COLO668 (cell line): ENCODE results near the gene IST1.
"Not testable (repeated sequence)": the region's sequence is repeated elsewhere in the genome, so short reads cannot be mapped to it uniquely, and the experiment has no call there.

Experiments
- DNase-seq: peaks from one replicate; lab custom pipeline; 2025; ENCODE audit not compliant: unreplicated experiment; lab: John Stamatoyannopoulos, UW

Gene IST1

DNA sequence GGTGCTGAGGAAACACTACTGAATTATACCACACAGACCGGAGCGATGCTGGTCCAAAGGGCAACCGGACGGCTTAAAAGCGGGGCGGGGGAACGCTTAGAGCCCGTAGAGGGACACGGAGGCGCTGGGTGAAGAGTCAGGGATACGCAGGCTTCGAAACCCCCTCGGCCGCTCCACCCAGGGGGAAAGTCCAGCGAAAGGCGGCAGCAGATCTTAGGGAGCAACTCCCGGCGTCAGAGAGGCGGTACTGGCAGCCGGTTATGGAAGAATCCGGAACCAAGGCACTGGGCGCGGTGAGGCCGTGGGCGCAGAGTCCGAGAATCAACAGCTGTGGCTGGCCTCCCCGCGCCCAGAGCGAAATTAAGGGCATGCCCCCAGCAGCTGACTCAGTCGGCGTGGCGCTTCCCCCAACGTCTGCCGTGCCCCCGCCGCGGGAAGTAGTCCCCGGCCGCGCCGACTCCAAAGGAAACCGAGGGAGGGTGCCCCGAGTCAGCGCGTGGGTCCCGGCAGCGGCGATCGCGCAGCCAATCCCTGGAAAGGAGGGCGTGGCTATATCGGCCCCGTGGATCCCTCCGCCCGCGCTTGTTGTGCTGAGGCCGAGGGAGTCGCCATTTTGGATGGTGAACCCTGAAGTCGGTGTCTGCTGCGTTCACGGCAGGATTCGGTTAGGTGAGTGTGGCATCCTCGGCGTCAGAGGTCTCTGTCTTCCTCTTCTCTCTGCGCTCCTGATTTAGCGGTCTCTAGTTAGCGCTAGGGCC lies at the start of gene IST1:
IST1 (plus strand) TSS at position 611 of the 758 bp plus-strand sequence. CDS start 20,110 bp downstream, outside the sequence.
- peak; percentile 98 for DNase-seq

DNA sequence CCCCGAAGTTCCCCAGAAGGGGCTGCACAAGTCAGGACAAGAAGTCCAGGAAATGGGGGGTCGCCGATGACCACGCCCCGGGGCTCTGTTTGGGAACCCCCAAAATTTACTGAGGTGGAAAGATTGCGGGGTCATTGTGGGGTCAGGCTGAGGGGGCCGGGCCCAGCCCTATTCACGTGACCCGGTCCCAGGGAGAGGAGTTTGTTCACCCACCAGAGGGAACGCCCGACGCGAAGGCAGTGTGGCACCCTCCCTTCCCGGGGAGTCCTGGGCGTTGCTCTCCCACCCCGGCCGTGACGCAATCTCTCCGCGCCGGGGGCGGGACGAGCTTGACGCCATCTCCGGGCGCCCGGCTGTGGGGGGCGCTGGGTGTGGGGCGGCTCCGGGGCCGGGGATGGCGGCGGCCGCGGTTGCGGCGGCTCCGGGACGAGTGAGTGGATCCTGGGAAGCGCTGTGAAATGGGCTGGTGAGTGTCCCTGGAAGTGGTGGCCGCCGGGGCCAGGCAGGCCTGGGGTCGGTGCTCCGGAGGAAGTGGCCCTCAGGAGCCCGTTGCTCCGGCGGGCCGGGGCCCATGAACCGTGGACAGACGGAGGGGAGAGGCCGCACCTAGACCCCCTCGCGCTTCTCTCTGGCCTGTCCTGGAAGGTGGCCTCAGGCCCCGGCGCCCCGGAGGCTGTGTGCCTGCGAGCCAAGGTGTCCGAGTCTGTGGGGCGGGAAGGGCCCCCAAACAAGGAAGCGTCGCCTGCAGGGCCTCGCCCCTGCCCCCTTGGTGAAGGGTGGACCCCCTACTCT lies 49.5 kb upstream of the IST1 start, which contains the start of gene ATXN1L:
ATXN1L (plus strand) TSS at position 338 of the 792 bp plus-strand sequence. CDS start 3,765 bp downstream, outside the sequence.
- DNase-seq: peak; percentile 93

DNA sequence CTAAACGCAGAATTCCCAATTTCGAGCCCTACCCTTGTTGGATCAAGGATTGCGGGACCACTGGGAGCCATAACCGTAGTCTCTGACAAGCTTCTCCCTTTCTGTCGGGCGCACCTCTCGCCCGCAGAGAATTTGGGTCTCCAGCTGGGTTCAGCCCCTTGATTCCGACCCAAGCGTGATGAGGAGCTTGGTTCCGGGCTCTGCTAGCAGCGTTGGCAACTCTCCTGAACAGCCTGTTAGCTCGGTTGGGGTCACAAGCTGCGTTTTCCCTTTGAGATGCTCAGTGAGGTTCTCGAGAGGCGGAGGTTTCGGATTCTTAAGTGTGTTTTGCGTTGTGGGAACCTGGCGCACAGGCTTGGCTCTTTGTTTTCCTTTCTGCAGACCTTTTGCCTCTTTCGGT lies 48.9 kb upstream of the IST1 start:
- no peak for DNase-seq

DNA sequence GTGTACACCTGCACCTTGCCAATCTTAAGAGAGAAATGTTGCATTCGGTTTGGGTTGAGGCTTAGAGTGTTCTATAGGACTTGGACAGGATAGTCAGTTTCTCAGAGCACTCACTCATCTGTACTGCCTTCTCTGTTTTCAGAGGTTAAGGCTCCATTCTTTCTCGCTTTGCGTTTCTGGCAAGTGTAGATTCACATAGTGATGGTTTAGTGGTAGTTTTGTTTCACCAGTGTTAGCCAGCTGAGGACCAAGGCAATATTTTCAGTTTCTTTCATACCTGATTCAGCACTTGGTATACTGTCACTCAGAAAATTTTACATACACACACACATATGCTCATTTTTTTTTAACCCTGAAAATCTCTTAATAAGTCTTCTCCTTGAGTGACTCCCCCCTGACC lies 48.2 kb upstream of the IST1 start:
- no peak for DNase-seq

DNA sequence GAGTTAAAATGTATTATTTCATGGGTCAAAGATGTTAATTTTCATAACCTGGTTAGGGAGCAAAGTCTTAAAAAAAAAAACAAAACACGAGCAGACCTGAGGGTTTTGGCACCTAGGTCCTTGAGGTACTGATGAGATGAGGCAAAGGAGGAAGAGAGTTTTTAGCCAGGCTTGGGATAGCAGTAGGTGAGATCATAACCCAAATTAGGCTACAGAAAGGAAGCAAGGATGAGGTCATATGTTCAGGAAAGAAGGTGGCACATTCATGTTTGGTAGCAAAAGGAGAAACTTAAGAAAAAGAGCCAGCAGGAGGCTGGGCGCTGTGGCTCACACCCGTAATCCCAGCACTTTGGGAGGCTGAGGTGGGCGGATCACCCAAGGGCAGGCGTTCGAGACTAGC lies 46.7 kb upstream of the IST1 start:
- no peak for DNase-seq

DNA sequence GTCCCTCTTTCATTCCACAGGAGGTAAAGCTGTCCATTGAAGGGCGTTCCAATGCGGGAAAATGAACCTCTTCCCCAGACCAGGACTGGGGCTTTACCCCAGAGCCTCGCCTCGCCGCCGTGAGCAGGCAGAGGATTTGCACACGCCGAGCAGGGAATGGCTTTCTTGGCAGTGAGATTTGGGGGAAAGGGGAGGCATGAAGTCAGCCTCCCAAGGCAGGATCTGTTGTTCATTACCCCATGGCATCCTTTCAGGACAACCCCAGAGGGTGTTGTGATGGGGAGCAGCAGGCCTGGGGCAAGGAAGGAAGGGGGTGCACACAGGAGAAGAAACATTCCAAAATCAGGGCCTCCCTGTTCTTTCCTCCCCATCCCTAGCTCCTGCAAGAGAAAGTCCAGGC lies 43.6 kb upstream of the IST1 start:
- no peak for DNase-seq

DNA sequence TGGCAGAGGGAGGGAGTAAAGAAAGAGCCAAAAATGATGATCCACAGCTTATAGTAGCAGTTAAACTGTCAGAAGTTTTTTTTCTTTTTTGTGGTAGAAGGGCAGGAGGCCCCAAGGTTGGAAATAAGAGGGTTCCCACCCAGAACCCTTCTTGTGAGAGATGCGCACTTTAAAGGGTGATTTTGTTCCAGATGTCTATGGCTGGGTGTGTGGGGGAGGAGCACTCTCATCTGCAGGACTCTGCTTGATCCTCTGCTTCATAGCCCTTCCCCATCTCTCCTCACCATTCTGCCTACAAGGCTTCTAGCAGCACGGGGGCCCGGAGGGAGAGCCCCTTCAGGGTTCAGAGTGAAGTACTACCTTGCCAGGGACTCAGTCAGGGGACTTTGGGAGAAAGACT lies 43.2 kb upstream of the IST1 start:
- DNase-seq: no peak

DNA sequence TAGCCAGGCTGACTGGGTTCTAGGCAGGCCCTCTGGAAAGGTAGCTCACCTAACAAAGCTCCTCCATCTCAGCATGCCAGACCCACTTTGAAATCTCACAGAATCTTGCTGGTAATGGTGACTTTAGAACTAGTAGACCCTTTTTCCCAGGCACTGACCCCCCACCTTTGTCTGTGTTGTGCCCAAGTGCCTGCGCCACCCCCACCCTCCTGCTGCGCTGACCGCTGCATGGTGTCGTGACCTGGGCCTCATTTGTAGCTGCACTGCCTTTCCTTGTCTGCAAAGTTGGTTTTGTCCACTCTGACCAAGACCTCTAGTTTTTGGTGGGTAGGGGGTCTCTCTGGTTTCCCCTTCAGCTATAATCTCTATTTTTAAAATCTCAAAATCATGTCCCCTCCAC lies 42.8 kb upstream of the IST1 start:
- no peak for DNase-seq

DNA sequence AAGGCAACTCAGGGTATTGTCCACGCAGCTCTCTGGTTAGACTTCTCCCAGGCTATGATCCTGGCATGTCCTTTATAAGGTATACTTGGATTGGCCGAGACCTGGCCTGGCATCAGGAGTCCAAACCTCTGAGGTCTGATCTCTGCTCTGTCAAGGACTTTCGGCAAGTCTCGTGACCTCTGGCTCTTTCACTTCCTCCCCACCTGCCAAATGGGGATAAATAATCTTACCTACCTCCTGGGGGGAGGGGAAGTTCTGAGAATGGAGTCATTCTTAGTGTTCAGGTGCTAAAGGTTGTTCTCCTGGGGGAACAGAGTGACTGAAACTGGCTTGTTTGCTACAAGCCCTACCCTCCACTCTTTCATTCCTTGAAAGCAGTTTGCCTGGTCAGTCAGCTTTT lies 41.9 kb upstream of the IST1 start:
- no peak for DNase-seq

DNA sequence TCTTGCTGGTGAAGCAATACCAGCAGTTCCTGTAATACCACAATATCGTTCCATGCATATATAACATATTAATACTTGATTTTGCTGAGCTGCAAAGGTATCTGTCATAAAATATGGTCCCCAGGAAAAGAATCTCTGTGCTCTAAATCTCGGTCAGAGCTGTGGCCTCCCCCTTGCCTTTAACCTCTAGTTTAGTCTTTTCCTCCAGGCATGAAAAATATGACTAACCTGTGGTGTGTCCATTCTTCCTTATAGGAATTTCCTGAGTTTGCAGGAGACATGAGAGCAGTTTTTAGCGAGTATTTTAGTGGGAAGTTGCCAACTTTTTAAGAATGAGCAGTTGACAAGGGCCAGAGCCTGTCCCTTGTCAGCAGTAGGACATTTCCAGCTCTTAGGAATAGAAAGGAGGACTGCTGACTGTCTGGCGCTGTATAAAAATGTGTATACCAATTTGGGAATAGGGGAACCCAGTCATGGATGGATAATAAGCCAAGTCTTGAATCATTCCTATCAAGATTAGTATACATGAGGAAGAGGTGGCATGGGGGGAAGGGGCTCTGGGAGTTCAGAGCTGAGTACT lies 40.9 kb upstream of the IST1 start:
- DNase-seq: no peak

DNA sequence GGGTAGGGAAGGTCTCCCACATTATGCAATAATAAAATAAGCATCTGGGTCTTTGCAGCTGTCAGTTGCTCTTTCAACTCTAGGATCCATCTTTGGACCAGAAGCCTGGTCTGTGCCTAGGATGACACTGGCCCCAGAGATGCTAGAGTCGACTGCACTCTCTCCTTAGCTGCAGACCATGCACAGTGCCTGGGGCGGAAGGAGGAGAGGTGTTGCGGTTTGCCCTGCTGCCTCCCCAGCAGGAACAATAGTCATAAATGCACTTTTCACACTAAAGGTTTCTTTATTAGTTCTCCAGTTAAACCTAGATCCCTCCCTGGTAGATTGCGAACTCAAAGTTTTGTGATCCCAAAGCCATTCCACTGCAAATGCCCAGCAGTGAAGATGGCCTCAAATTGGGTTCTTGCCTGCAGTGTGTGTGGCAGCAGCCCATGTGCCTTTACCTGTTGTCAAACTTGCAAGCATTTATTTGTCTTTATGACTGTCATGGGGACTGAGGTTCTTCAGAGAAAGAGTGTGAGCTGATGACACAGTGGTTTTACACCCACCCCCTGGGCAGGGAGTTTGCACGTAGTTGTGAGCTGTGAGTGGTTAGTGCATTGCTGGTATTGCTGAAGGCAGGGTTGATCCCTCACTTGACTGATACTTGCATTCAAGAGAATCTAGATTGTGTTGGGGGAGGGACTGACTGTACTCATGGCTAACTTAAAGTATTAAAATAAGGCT lies 39.2 kb upstream of the IST1 start:
- no peak for DNase-seq

DNA sequence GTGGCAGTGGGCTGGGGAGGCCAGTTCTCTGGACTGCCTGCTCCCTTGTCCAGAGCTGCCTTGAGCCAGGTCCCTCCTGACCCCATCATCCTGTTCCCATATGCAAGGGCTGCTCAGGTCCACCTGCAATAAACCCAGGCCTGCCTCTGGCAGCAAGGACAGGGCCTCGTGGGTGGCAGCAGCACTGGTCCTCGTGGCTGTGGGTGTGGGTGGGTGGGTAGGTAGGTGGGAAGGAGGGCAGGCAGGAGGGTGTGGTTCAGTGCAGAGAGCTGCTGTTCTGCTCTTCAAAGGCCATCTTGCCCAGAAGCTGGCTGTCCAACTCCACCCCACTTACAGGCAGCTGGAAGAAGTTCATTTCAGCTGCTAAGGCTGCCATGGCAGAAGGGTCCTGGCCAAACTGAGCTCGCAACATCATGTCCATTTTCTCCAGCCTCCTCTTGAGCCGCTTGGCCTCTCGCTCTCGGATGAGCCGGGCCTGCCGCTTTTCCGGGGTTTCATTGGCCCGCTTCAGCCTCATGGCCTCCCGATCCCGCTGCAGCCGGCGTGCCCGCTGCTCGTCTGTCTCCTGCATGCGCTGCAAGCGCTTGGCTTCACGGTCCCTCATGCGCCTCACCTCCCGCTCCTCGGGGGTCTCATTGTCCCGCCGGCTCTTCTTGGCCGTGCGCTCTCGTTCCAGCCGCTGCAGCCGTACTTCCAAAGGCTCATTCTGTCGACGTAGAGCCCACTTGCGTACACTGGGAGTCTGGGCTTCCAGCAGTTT lies 35.4 kb upstream of the IST1 start:
- no peak for DNase-seq

DNA sequence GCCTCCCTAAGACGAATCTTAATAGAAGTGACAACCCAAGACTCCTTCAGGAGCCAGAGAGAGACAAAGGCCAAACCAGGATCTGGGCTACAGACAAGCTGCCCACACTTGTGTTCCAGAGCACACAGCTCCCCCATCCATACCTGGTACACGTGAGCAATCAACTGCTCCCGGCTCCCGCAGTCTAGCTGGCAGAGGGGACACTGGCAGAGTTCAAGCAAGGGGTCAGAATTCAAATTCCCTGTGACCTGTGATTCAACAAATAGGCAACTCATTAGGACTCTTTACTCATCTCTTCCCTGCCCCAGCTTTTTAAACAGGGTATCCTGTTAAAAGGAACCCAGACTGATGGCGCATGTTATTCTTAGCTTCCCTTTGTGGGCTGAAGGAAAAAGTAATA lies 31.3 kb upstream of the IST1 start:
- DNase-seq: no peak

DNA sequence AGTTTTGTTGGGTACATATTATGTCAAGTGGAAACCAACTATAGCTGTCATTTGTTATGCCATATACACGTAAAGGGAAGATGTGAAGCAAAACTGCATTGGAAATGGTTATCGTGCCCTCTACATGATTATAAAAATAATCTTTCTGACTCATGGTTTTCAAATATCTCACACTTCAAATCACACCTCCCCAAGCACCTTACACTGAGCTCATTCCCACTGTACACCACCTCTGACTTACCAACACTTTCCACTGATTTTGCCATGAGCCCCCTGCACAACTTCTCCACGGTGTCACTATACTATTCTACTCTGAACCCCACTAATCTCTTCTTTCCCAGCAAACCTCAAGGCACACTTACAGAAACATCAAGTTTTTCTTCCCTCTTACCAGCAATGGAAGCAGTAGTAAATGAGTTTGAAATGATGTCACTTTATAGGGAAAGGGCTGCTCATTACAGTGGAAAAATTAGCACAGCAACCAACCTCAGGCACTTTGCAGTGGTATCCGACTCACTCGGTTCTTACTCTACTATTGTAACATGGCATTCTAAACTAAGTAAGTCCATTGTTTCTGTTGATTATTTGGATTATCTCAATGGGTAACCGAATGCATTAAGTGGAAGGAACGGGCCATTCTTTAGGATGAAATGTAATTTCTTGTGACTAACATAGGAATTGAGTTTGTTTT lies 30.0 kb upstream of the IST1 start:
- no peak for DNase-seq

DNA sequence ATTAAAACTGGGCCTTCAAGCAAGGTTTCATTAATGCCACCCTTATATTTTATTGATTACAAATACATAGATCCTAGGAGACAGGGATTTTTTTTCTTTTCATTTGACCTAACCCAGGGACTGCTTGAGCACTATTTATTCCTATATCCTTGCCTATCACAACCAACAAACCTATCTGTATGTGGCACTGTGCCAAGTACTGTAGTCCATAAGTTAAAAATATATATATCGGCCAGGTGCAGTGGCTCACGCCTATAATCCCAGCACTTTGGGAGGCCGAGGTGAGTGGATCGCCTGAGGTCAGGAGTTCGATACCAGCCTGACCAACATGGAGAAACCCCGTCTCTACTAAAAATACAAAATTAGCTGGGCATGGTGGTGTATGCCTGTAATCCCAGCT lies 28.2 kb upstream of the IST1 start:
- DNase-seq: not testable (repeated sequence)

DNA sequence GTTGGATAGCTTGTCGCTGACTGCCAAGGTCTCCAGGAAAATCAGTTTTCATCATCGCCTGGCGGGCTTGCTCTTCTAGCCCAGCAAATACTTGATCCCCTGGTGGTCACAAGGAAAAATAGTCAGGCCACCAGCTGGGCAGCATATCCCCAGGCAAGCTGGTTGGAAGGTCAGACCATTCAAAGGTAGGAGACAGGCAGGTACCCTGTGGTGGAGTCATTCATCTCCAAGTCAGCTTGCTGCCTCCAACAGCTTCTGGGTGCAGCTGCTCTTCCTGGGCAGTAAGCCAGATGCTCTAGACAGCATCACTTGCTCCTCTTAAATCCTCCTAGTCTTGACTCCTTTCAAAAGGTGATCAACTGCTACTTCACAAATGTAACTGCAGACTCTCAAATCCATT lies 27.4 kb upstream of the IST1 start:
- no peak for DNase-seq

DNA sequence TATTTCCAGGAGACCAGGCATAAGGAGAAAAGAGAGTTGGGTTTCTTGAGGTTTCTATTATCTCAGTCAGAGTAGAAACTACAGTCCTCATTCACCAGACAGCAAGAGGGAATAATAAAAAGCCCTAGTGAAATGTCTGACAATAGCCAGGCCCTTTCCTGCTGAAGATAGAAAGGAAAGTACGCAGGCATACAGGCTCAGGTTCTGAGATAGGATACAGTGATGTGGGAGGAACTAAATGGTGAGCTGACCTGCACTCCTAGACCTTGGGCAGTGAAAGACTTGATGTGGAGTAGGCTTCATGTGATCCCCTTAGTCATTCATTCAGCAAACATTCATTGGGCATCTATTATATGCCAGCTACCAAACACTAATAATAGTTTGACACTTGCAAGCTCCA lies 26.2 kb upstream of the IST1 start:
- no peak for DNase-seq

DNA sequence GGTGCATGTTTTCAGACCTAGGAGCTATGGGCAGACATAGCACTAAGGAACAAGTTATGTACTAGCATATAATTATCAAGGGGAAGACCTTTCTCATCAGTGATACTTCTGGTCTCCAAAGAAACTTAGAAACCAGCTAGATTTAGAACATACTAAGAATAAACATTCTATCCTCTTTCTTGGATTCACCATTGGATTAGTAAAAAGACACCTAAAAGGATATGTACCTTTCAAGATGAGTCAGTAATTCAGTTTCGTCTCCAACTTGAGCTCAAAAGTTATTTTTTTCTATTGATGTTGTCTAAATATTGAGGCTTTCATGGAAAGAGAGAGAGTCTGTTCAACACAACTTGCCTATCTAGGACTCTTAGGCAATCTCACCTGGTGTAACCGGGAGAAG lies 24.5 kb upstream of the IST1 start:
- DNase-seq: no peak

DNA sequence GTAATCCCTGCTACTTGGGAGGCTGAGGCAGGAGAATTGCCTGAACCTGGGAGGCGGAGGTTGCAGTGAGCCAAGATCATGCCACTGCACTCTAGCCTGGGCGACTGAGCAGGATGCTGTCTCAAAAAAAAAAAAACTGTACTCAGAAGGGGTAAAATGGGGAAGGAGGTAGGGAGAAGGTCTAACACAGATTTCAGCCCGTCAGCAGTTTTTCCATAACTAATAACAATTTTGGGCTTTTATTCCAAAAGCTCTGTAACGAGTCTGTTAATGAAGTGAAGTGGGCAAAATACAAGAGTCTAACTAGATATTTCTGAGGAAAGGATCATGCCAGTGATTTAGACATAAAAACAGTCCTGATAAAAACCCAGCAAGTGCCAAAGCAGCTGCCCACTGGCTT lies 22.1 kb upstream of the IST1 start:
- DNase-seq: no peak

DNA sequence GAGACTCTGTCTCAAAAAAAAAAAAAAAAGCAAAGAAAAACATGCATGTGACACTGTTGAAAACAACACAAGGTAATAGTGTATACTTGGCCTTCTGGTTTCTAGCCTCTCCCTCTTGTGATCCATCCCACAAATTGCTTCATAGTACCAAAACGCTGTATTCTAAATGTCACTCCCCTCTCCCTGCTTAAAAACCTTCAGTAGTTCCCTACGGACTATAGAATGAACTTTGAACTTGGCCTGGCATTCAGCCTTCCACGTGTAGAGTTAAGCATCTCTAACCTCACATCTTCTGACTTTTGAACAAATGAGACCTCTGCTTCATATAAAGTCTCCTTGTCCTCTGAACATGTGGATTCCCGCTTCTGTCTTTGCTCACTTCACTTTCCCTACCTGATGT lies 16.4 kb upstream of the IST1 start:
- DNase-seq: no peak
